Measurements from ENCODE around the gene TMPRSS3.

TMPRSS3 gene

GRCh38 chr21:42369821-42370220 is 26.0 kb downstream of the TMPRSS3 start:
- no peak for DNase-seq

- DNase-seq: no peak
Measured at GRCh38 chr21:42367367-42368165, 28.3 kb downstream of the TMPRSS3 start.

- DNase-seq: no peak
Measured at GRCh38 chr21:42366292-42367010, 29.4 kb downstream of the TMPRSS3 start, which contains the start of gene TFF1. Gene TFF1, minus strand, starts transcription at chr21:42366535. Its CDS starts 40 bp downstream, at chr21:42366495.

GRCh38 chr21:42365770-42366169 is 30.1 kb downstream of the TMPRSS3 start:
- no peak for DNase-seq

GRCh38 chr21:42364304-42364865 is 31.5 kb downstream of the TMPRSS3 start:
- DNase-seq: no peak

- no peak for DNase-seq
Measured at GRCh38 chr21:42363312-42363711, 32.5 kb downstream of the TMPRSS3 start.

- no peak for DNase-seq
Measured at GRCh38 chr21:42362700-42363099, 33.2 kb downstream of the TMPRSS3 start.

- no peak for DNase-seq
Measured at GRCh38 chr21:42362198-42362597, 33.7 kb downstream of the TMPRSS3 start.

- no peak for DNase-seq
Measured at GRCh38 chr21:42361286-42361685, 34.6 kb downstream of the TMPRSS3 start.

- no peak for DNase-seq
Measured at GRCh38 chr21:42360317-42360716, 35.5 kb downstream of the TMPRSS3 start.

- DNase-seq: no peak
Measured at GRCh38 chr21:42358937-42359336, 36.9 kb downstream of the TMPRSS3 start.

GRCh38 chr21:42358261-42358660 is 37.6 kb downstream of the TMPRSS3 start:
- DNase-seq: no peak

GRCh38 chr21:42357307-42357706 is 38.5 kb downstream of the TMPRSS3 start:
- no peak for DNase-seq

GRCh38 chr21:42356650-42357049 is 39.2 kb downstream of the TMPRSS3 start:
- no peak for DNase-seq

GRCh38 chr21:42356046-42356445 is 39.8 kb downstream of the TMPRSS3 start:
- DNase-seq: no peak

GRCh38 chr21:42353623-42354022 is 42.2 kb downstream of the TMPRSS3 start:
- DNase-seq: no peak

- DNase-seq: no peak
Measured at GRCh38 chr21:42352441-42353095, 43.3 kb downstream of the TMPRSS3 start.

GRCh38 chr21:42351626-42352440 is 44.0 kb downstream of the TMPRSS3 start:
- no peak for DNase-seq

GRCh38 chr21:42350927-42351426 is 44.9 kb downstream of the TMPRSS3 start, which contains the start of gene TFF2:
Gene TFF2, minus strand, starts transcription at chr21:42350994. Its CDS starts 37 bp downstream, at chr21:42350957.
- no peak for DNase-seq

GRCh38 chr21:42350318-42350910 is 45.4 kb downstream of the TMPRSS3 start:
- DNase-seq: no peak

Measured in NCI-H2227 treated with DMSO at 0.1 percent for 48 hours (cell line).